Common myeloid progenitor, CD34-positive (primary cell): Measurements from ENCODE around the gene AEBP2.

ENCODE experiments used
- CTCF ChIA-PET: fragments of 350-600 bp; sonication (Branson Sonifier 250); formaldehyde crosslinking; loops from one replicate; lab custom pipeline; 2021; ENCODE audit warnings: antibody characterized with exemption; lab: Charles Lee
- POLR2A ChIA-PET: fragments of 350-600 bp; sonication (Branson Sonifier 250); formaldehyde crosslinking; loops from one replicate; lab custom pipeline; 2021; ENCODE audit warnings: antibody characterized with exemption; lab: Charles Lee
- DNase-seq, 3 donors: peaks; one replicate each; pipeline versions ENCODE4 v3.0.0 to v3.0.0-alpha.2; 2013
- H3K27ac ChIP-seq, 2 experiments: 1 replicate in 1 of 2; 2 replicates in 1 of 2; pipeline ENCODE4 v1.7.0; 2013; ENCODE audit warnings: inconsistent platforms in 2 of 2, low read length in 2 of 2, mild to moderate bottlenecking in 2 of 2, low read depth in 1 of 2, moderate library complexity in 1 of 2; ENCODE audit not compliant: severe bottlenecking in 2 of 2, insufficient read depth in 1 of 2, poor library complexity in 1 of 2
- H3K27me3 ChIP-seq, 5 experiments: replicated peaks in 2 of 5; 1 replicate in 3 of 5; 2 replicates in 2 of 5; pipeline versions ENCODE4 v1.6.1 to v1.7.0; 2013; ENCODE audit warnings: low read length in 4 of 5, mild to moderate bottlenecking in 2 of 5, moderate library complexity in 2 of 5, inconsistent platforms in 1 of 5; ENCODE audit not compliant: insufficient read depth in 5 of 5, control insufficient read depth in 4 of 5
- H3K36me3 ChIP-seq, 4 experiments: 1 replicate in 2 of 4; 2 replicates in 2 of 4; pipeline versions ENCODE4 v1.6.1 to v1.7.0; 2013; ENCODE audit warnings: low read length in 3 of 4, control low read depth in 1 of 4, mild to moderate bottlenecking in 1 of 4; ENCODE audit not compliant: control insufficient read depth in 4 of 4, insufficient read depth in 4 of 4
- H3K4me1 ChIP-seq, 4 experiments: 1 replicate in 3 of 4; 2 replicates in 1 of 4; pipeline versions ENCODE4 v1.6.1 to v1.7.1; 2013; ENCODE audit warnings: low read length in 3 of 4, mild to moderate bottlenecking in 3 of 4, control low read depth in 1 of 4, inconsistent platforms in 1 of 4, moderate library complexity in 1 of 4; ENCODE audit not compliant: control insufficient read depth in 4 of 4, insufficient read depth in 4 of 4; ENCODE audit errors: control extremely low read depth in 1 of 4
- H3K4me3 ChIP-seq, 7 experiments: 1 replicate in 4 of 7; 2 replicates in 3 of 7; pipeline versions ENCODE4 v1.5.1 to v1.7.0; 2013; ENCODE audit warnings: mild to moderate bottlenecking in 7 of 7, low read length in 6 of 7, moderate library complexity in 6 of 7, inconsistent platforms in 2 of 7, low read depth in 2 of 7, control low read depth in 1 of 7; ENCODE audit not compliant: insufficient read depth in 4 of 7, control insufficient read depth in 1 of 7; ENCODE audit errors: extremely low read depth in 1 of 7
- H3K9me3 ChIP-seq, 5 experiments: 1 replicate in 4 of 5; 2 replicates in 1 of 5; pipeline versions ENCODE4 v1.6.1 to v1.7.1; 2013; ENCODE audit warnings: low read length in 4 of 5, mild to moderate bottlenecking in 2 of 5, inconsistent platforms in 1 of 5, low read depth in 1 of 5, moderate library complexity in 1 of 5; ENCODE audit not compliant: control insufficient read depth in 4 of 5, insufficient read depth in 2 of 5; ENCODE audit errors: control extremely low read depth in 1 of 5
- WGBS: methylation state at CpG from one replicate; pipeline ENCODE4 v1.1.5; 2013; ENCODE audit not compliant: insufficient coverage; 5-methylcytosine and 5-hydroxymethylcytosine counted together

The AEBP2 gene

GRCh38 chr12:19453961-19454360 lies 14.7 kb downstream of the AEBP2 start:
- no peak overlapping the region for H3K27ac ChIP-seq
- no peaks in the 10 kb centered on the region for H3K27me3 ChIP-seq
- 100% methylated on average over 6 of the region's 7 CpGs for WGBS
- H3K4me1 ChIP-seq = no peaks in the 10 kb centered on the region
- H3K4me3 ChIP-seq = no peak overlapping the region
- no peaks in the 10 kb centered on the region for H3K9me3 ChIP-seq
- ChIA-PET POLR2A (no interaction called here), CTCF (interaction anchor here (1.9 kb wide), 1 partner anchor 10 kb away, joined by 4 read pairs; no protein-coding TSS in a partner anchor)
- H3K36me3 ChIP-seq = peaks cover 0 to 29% (median 6%) of the 10 kb centered on the region in 4 experiments
- DNase-seq = no peak

- no peak for DNase-seq
- no peaks in the 10 kb centered on the region for H3K9me3 ChIP-seq
- no peak overlapping the region for H3K27ac ChIP-seq
- POLR2A ChIA-PET = interaction anchor here (0.7 kb wide), 1 partner anchor 646 kb away, joined by 4 read pairs; no protein-coding TSS in a partner anchor
- H3K27me3 ChIP-seq = no peaks in the 10 kb centered on the region
- peaks cover 0 to 29% (median 6%) of the 10 kb centered on the region in 4 experiments for H3K36me3 ChIP-seq
- CTCF ChIA-PET = interaction anchor here (1.5 kb wide), 1 partner anchor 16 kb away, joined by 3 read pairs; the partner anchor contains the start of gene AEBP2
- no peak overlapping the region for H3K4me3 ChIP-seq
- H3K4me1 ChIP-seq = no peaks in the 10 kb centered on the region
- WGBS = 80% methylated on average over 1 of the region's 2 CpGs
These were observed 15.5 kb downstream of the AEBP2 start for GRCh38 chr12:19454837-19455236.

- Histone ChIP-seq H3K27ac (no peak overlapping the region), H3K9me3 (no peaks in the 10 kb centered on the region), H3K27me3 (no peaks in the 10 kb centered on the region), H3K36me3 (peaks cover 0 to 29% (median 6%) of the 10 kb centered on the region in 4 experiments), H3K4me3 (no peak overlapping the region), H3K4me1 (no peaks in the 10 kb centered on the region)
- whole genome bisulfite sequencing = 99% methylated on average over 6 of the region's 7 CpGs
- CTCF ChIA-PET = interaction anchor here (1.5 kb wide), 1 partner anchor 17 kb away, joined by 3 read pairs; the partner anchor contains the start of gene AEBP2
- no peak for DNase-seq
- POLR2A ChIA-PET = no interaction called here
These were observed 16.9 kb downstream of the AEBP2 start for GRCh38 chr12:19456176-19456575.

GRCh38 chr12:19457561-19457960 lies 18.3 kb downstream of the AEBP2 start:
- no peak for DNase-seq
- no peak overlapping the region for H3K4me3 ChIP-seq
- no peak overlapping the region for H3K27ac ChIP-seq
- peaks cover 0 to 7% (median 0%) of the 10 kb centered on the region in 4 experiments for H3K4me1 ChIP-seq
- POLR2A ChIA-PET = no interaction called here
- 98% methylated on average over 5 of the region's 6 CpGs for WGBS
- H3K36me3 ChIP-seq = peaks cover 0 to 32% (median 6%) of the 10 kb centered on the region in 4 experiments
- no peaks in the 10 kb centered on the region for H3K9me3 ChIP-seq
- CTCF ChIA-PET = interaction anchor here (1.4 kb wide), 1 partner anchor 12 kb away, joined by 3 read pairs; no protein-coding TSS in a partner anchor
- H3K27me3 ChIP-seq = no peaks in the 10 kb centered on the region

- Histone ChIP-seq H3K4me3 (no peak overlapping the region), H3K4me1 (peaks cover 0 to 7% (median 0%) of the 10 kb centered on the region in 4 experiments), H3K9me3 (no peaks in the 10 kb centered on the region), H3K36me3 (peaks cover 0 to 39% (median 8%) of the 10 kb centered on the region in 4 experiments), H3K27ac (no peak overlapping the region), H3K27me3 (no peaks in the 10 kb centered on the region)
- DNase-seq = no peak
- no CpG with 5 or more reads among the region's 2 CpGs for WGBS
- POLR2A ChIA-PET = no interaction called here
- CTCF ChIA-PET = interaction anchor here (1.0 kb wide), 1 partner anchor 10 kb away, joined by 3 read pairs; no protein-coding TSS in a partner anchor
These were observed 19.4 kb downstream of the AEBP2 start for GRCh38 chr12:19458733-19459132.

GRCh38 chr12:19461999-19462398 lies 22.7 kb downstream of the AEBP2 start:
- Histone ChIP-seq H3K27me3 (no peaks in the 10 kb centered on the region), H3K27ac (no peak overlapping the region), H3K4me1 (peaks cover 0 to 7% (median 0%) of the 10 kb centered on the region in 4 experiments), H3K9me3 (no peaks in the 10 kb centered on the region), H3K4me3 (no peak overlapping the region), H3K36me3 (peaks cover under 1 to 33% (median 8%) of the 10 kb centered on the region in 4 experiments)
- ChIA-PET CTCF (interaction anchor here (0.6 kb wide), 1 partner anchor 67 kb away, joined by 3 read pairs; no protein-coding TSS in a partner anchor), POLR2A (no interaction called here)
- WGBS = no CpG with 5 or more reads among the region's 1 CpG
- DNase-seq = peak in 1 of 3 donors; percentile 27

- CTCF ChIA-PET = interaction anchor here (0.6 kb wide), 1 partner anchor 67 kb away, joined by 3 read pairs; no protein-coding TSS in a partner anchor
- peak in 2 of 3 donors; percentile 22 to 37 for DNase-seq
- Histone ChIP-seq H3K27me3 (no peaks in the 10 kb centered on the region), H3K9me3 (no peaks in the 10 kb centered on the region), H3K4me1 (peaks cover 0 to 7% (median 0%) of the 10 kb centered on the region in 4 experiments), H3K4me3 (no peak overlapping the region), H3K27ac (no peak overlapping the region), H3K36me3 (peaks cover 4 to 31% (median 10%) of the 10 kb centered on the region in 4 experiments)
- 17% methylated on average over 1 of the region's 5 CpGs for WGBS
- POLR2A ChIA-PET = no interaction called here
These were observed 23.1 kb downstream of the AEBP2 start for GRCh38 chr12:19462406-19462805.
